OCI-M2 (cell line): ENCODE results near the gene FOXD4L4.
"Not testable (repeated sequence)": the region's sequence is repeated elsewhere in the genome, so short reads cannot be mapped to it uniquely, and the experiment has no call there.

Experiments used
- DNase-seq: peaks from one replicate; lab custom pipeline; 2025; ENCODE audit not compliant: unreplicated experiment; lab: John Stamatoyannopoulos, UW

Gene FOXD4L4

DNA sequence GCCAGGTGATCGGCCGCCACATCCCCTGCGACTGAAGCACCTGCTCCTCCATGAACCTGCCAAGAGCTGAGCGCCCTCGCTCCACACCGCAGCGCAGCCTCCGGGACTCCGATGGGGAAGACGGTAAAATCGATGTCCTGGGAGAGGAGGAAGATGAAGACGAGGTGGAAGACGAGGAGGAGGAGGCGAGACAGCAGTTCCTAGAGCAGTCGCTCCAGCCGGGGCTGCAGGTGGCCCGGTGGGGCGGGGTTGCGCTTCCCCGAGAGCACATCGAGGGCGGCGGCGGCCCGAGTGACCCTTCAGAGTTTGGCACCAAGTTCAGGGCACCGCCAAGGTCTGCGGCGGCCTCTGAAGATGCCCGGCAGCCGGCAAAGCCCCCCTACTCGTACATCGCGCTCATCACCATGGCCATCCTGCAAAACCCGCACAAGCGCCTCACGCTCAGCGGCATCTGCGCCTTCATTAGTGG lies at the start of gene FOXD4L4:
TSS of gene FOXD4L4 (plus strand) at position 51 of the 469 bp plus-strand sequence. CDS start at position 51, 0 bp downstream.
- DNase-seq: not testable (repeated sequence)

DNA sequence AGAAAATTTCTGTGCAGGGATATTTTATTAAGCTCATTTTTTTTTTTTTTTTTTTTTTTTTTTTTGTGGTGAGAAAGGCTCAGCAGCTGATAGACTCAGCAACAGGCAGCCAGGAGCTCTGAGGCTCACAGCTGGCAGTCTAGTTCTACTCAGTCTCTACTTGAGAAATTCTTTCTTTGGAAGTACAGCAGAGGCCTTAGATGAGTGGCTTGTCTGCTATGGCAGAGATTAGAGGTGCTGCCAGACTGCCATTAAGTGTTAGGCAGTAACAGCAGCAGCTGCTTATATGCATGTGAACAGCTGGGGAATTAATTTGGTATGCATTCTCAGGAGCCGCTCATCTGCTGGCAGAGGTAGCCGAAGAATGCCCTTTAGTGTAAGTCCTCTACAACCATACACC lies 33.4 kb upstream of the FOXD4L4 start:
- DNase-seq: not testable (repeated sequence)

DNA sequence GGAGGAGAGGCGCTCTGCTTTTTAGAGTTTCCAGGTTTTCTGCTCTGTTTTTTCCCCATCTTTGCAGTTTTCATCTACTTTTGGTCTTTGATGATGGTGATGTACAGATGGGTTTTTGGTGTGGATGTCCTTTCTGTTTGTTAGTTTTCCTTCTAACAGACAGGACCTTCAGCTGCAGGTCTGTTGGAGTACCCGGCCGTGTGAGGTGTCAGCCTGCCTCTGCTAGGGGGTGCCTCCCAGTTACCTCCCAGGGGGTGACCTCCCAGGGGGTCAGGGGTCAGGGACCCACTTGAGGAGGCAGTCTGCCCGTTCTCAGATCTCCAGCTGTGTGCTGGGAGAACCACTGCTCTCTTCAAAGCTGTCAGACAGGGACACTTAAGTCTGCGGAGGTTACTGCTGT lies 22.5 kb upstream of the FOXD4L4 start:
- not testable (repeated sequence) for DNase-seq

DNA sequence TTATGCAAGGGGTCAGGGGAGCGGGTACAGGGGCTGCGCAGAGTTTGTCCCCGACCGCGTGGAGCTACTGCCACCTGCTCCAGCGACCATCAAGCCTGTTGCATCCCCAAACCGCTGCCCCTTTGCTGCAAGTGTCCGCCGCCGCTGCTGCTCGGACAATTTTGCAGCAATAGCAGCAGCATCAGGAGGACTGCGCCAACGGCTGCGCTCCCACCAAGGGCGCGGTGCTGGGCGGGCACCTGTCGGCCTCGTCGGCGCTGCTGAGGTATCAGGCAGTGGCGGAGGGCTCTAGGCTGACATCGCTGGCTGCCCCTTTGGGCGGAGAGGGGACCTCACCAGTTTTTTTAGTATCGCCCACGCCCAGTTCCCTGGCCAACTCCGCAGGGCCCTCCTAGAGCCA lies 1.2 kb downstream of the FOXD4L4 start:
- not testable (repeated sequence) for DNase-seq
